Fibroblast of pulmonary artery (primary cell): Measurements from ENCODE around the gene AGR3.

Experiments
- DNase-seq: peaks from one replicate; pipeline ENCODE4 v3.0.0-alpha.2; 2010; ENCODE audit warnings: low read depth
- H3K4me3 ChIP-seq: replicated peaks from 2 replicates; pipeline ENCODE4 v1.5.1; 2011; ENCODE audit warnings: low read depth, mild to moderate bottlenecking, control low read depth, low read length, moderate library complexity
- CTCF ChIP-seq: IDR thresholded peaks from 2 replicates; pipeline ENCODE4 v1.5.1; 2011; ENCODE audit warnings: mild to moderate bottlenecking, control low read depth, low read length, inconsistent platforms; ENCODE audit errors: missing control alignments

AGR3 gene

DNA sequence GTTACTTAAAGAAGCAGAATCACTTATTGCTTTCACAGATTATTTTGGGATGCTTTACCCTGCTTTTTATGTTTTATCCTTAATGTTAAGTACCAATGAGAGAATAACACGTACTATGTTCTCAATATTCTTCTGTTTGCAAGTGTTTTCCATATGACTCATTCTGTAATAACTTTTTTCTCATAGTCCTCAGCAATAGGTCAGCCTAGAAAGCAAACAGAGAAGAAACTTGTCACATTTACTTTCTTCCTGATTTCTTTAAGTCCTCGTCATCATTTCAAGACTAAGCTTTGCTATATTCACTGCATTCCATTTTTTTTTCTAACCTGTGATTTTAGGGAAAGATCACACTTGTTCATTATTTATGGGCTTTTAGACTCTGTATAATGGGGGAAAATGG, 70.2 kb downstream of the AGR3 start:
- TF ChIP-seq CTCF = no peak
- no peak overlapping the region for H3K4me3 ChIP-seq
- DNase-seq = peak; percentile 32

GRCh38 chr7:16810573-16810972, 71.2 kb downstream of the AGR3 start:
- DNase-seq = no peak
- no peak overlapping the region for H3K4me3 ChIP-seq
- TF ChIP-seq CTCF = no peak

DNA sequence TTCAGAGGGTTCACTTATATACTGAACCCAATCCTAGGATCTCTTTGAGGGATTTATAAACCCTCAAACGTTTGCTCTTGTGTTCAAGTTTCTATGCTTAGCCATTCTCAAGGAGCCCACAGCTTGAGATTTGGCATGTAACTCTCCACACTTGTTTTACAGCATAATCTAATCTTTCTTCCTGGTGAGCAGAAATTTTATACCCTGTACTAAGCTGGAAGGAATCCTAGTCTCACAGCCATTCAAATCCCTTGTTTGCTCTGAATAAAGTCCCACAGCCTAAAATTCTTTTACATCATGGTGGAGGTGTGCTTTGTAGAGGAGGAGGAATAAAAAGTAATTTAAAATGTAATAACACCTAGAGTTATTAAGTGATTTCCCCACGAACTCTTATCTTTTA, 71.7 kb downstream of the AGR3 start:
- DNase-seq = no peak
- TF ChIP-seq CTCF = no peak
- H3K4me3 ChIP-seq = no peak overlapping the region
